K562 treated with DMSO at 1 percent for 12 hours (cell line): ENCODE results near the gene MBOAT2. TPM values are rescaled to one million over a fixed set of nuclear protein-coding genes. Genes with fewer than 3 reads are reported as not detected.

Experiments used
- total RNA-seq: library from RNA; unstranded; fragments of 300-600 nt; gene quantifications from 2 replicates; pipeline ENCODE4 v1.2.3, GENCODE V29; 2022; ENCODE audit not compliant: insufficient read depth

Gene MBOAT2, protein sequence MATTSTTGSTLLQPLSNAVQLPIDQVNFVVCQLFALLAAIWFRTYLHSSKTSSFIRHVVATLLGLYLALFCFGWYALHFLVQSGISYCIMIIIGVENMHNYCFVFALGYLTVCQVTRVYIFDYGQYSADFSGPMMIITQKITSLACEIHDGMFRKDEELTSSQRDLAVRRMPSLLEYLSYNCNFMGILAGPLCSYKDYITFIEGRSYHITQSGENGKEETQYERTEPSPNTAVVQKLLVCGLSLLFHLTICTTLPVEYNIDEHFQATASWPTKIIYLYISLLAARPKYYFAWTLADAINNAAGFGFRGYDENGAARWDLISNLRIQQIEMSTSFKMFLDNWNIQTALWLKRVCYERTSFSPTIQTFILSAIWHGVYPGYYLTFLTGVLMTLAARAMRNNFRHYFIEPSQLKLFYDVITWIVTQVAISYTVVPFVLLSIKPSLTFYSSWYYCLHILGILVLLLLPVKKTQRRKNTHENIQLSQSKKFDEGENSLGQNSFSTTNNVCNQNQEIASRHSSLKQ
- 7.7 and 26.2 TPM in 2 replicates for total RNA-seq

GRCh38 chr2:9003616-9004337 is at the start of gene MBOAT2:
Gene MBOAT2, minus strand, starts transcription at chr2:9003684. Its CDS starts 70 bp downstream, at chr2:9003614.

DNA sequence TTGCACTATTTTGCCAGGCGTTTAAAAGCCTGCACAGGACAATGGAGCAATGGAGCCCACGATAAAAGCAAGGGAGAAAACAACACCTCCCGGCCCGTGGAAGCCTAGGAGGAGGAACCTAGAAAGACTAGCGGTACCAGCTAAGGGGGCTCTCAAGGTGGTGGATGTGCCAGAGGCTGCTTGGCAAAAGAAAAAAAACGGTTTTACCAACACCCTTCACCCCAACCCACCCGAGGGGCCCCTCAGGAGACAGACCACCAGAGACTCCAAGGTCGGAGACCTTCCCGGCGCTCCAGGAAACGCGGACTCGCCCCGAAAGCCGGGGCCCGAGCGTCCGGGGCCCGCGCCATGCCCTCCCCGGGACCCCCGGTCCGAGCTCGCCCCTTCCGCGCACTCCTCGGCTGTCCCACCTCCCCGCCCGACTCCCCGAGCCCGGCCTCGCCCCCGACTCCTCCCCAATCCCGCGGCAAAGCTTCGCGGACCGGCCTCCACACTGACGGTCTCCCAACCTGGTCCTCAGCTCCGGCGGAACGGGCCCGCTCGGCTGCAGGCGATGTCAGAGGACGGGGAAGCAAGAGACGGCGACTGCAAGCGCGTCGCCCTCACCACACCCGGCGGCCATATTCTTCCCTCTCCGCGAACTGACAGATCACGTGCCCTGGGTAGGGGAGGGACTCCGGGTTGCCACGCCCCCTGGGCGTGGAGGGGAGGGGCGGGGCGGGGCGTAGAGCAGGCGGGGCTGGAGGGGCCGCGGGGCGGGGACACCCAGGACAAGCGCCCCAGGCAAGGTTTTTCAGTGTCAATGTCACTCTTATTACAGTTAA is 166.3 kb downstream of the MBOAT2 start, which contains the start of gene KIDINS220:
KIDINS220 (minus strand) TSS at position 643 of the 824 bp plus-strand sequence. CDS start 10,520 bp downstream, outside the sequence.

Other genes with a start within 250 kb of the MBOAT2 start
- 5.6 and 36.0 TPM in 2 replicates for gene KIDINS220, start 166.1 kb downstream of the MBOAT2 start, total RNA-seq
- 0.92 and 5.3 TPM in 2 replicates for gene ASAP2, start 203.1 kb upstream of the MBOAT2 start, total RNA-seq